ENCODE results near the gene TXN.

TXN gene

GRCh38 chr9:110217656-110218099 lies 38.6 kb downstream of the TXN start:
- DNase-seq (ENCODE audit: low read depth), result peak; percentile 34
- TF ChIP-seq CTCF (IDR thresholded peaks at IDR 0.05; ENCODE audit: insufficient read depth, low read depth, low read length, missing control alignments), result peak; percentile 66
- H3K4me3 ChIP-seq (ENCODE audit: low read length), result no peak overlapping the region

GRCh38 chr9:110214586-110215355 lies 41.5 kb downstream of the TXN start:
- DNase-seq (ENCODE audit: low read depth), result no peak
- no peak overlapping the region for H3K4me3 ChIP-seq (ENCODE audit: low read length)
- TF ChIP-seq CTCF (IDR thresholded peaks at IDR 0.05; ENCODE audit: insufficient read depth, low read depth, low read length, missing control alignments), result no peak

- TF ChIP-seq CTCF (IDR thresholded peaks at IDR 0.05; ENCODE audit: insufficient read depth, low read depth, low read length, missing control alignments), result no peak
- DNase-seq (ENCODE audit: low read depth), result peak; percentile 49
- no peak overlapping the region for H3K4me3 ChIP-seq (ENCODE audit: low read length)
Measured at GRCh38 chr9:110214090-110214489, 42.2 kb downstream of the TXN start.

GRCh38 chr9:110213413-110214044 lies 42.8 kb downstream of the TXN start:
- no peak for TF ChIP-seq CTCF (IDR thresholded peaks at IDR 0.05; ENCODE audit: insufficient read depth, low read depth, low read length, missing control alignments)
- no peak overlapping the region for H3K4me3 ChIP-seq (ENCODE audit: low read length)
- peak; percentile 45 for DNase-seq (ENCODE audit: low read depth)

- DNase-seq (ENCODE audit: low read depth), result no peak
- TF ChIP-seq CTCF (IDR thresholded peaks at IDR 0.05; ENCODE audit: insufficient read depth, low read depth, low read length, missing control alignments), result no peak
- no peak within 1 kb of the TSS for H3K4me3 ChIP-seq (ENCODE audit: low read length)
Measured at GRCh38 chr9:110208031-110208430, 48.3 kb downstream of the TXN start, which contains the start of gene C9orf152. TSS of gene C9orf152 (minus strand) at chr9:110208159. CDS start at chr9:110207579, 580 bp downstream.

- no peak for TF ChIP-seq CTCF (IDR thresholded peaks at IDR 0.05; ENCODE audit: insufficient read depth, low read depth, low read length, missing control alignments)
- DNase-seq (ENCODE audit: low read depth), result no peak
- no peak overlapping the region for H3K4me3 ChIP-seq (ENCODE audit: low read length)
Measured at GRCh38 chr9:110207071-110207641, 49.2 kb downstream of the TXN start.
